Astrocyte (in vitro differentiated cells and primary cell): ENCODE results near the gene PXN. TPM values are rescaled to one million over a fixed set of nuclear protein-coding genes. Genes with fewer than 3 reads are reported as not detected.
A peak's percentile ranks its signal among the peaks of the same experiment; 100 is the strongest.

Experiments used
- DNase-seq: peaks from one replicate; pipeline ENCODE4 v3.0.0-alpha.2; 2010; ENCODE audit warnings: low read depth
- FAIRE-seq: peaks from 2 replicates; lab custom pipeline; 2011; peaks lifted over from hg19 to GRCh38; lab: Jason Lieb, UNC
- H2AFZ ChIP-seq: 2 replicates; pipeline ENCODE4 v1.6.0; 2012; ENCODE audit warnings: low read depth, low read length, inconsistent platforms
- H3K27ac ChIP-seq: 2 replicates; pipeline ENCODE4 v1.5.1; 2011; ENCODE audit warnings: low read depth, low read length, inconsistent platforms
- H3K27me3 ChIP-seq: 2 replicates; pipeline ENCODE4 v1.6.0; 2011; ENCODE audit warnings: low read length, inconsistent platforms; ENCODE audit not compliant: insufficient read depth
- H3K36me3 ChIP-seq: 2 replicates; pipeline ENCODE4 v1.5.1; 2011; ENCODE audit warnings: low read length, inconsistent platforms; ENCODE audit not compliant: insufficient read depth
- H3K4me1 ChIP-seq: 2 replicates; pipeline ENCODE4 v1.5.1; 2011; ENCODE audit warnings: low read length, inconsistent platforms; ENCODE audit not compliant: insufficient read depth
- H3K4me2 ChIP-seq: 2 replicates; pipeline ENCODE4 v1.6.0; 2012; ENCODE audit warnings: low read length, inconsistent platforms
- H3K4me3 ChIP-seq: 2 replicates; pipeline ENCODE4 v1.5.1; 2011; ENCODE audit warnings: low read depth, mild to moderate bottlenecking, low read length, inconsistent platforms; ENCODE audit not compliant: insufficient read depth
- H3K79me2 ChIP-seq: 2 replicates; pipeline ENCODE4 v1.6.0; 2012; ENCODE audit warnings: mild to moderate bottlenecking, low read length, inconsistent platforms; ENCODE audit not compliant: insufficient read depth
- H3K9ac ChIP-seq: 2 replicates; pipeline ENCODE4 v1.6.0; 2012; ENCODE audit warnings: mild to moderate bottlenecking, low read length, inconsistent platforms
- H3K9me3 ChIP-seq: 2 replicates; pipeline ENCODE4 v1.5.1; 2012; ENCODE audit warnings: low read depth, mild to moderate bottlenecking, low read length, inconsistent platforms; ENCODE audit not compliant: insufficient read depth
- H4K20me1 ChIP-seq: 2 replicates; pipeline ENCODE4 v1.6.0; 2012; ENCODE audit warnings: low read length, inconsistent platforms; ENCODE audit not compliant: insufficient read depth
- H3K27ac Mint-ChIP-seq: one replicate; pipeline ENCODE4 v1.8.0; 2021; ENCODE audit warnings: mild to moderate bottlenecking, mixed read lengths; ENCODE audit not compliant: unreplicated experiment
- H3K27me3 Mint-ChIP-seq: one replicate; pipeline ENCODE4 v1.8.0; 2021; ENCODE audit warnings: low read depth, mixed read lengths; ENCODE audit not compliant: unreplicated experiment
- H3K36me3 Mint-ChIP-seq: one replicate; pipeline ENCODE4 v1.8.0; 2021; ENCODE audit warnings: low read depth, mixed read lengths; ENCODE audit not compliant: unreplicated experiment
- H3K4me1 Mint-ChIP-seq: one replicate; pipeline ENCODE4 v1.8.0; 2021; ENCODE audit warnings: low read depth, mixed read lengths; ENCODE audit not compliant: unreplicated experiment
- H3K4me3 Mint-ChIP-seq: one replicate; pipeline ENCODE4 v1.8.0; 2021; ENCODE audit warnings: mild to moderate bottlenecking, moderate library complexity, mixed read lengths; ENCODE audit not compliant: unreplicated experiment
- H3K9me3 Mint-ChIP-seq: one replicate; pipeline ENCODE4 v1.8.0; 2021; ENCODE audit warnings: mild to moderate bottlenecking, mixed read lengths; ENCODE audit not compliant: unreplicated experiment
- EZH2 ChIP-seq: IDR thresholded peaks from 2 replicates; pipeline ENCODE4 v1.6.1; 2012; ENCODE audit warnings: mild to moderate bottlenecking, low read length, inconsistent platforms; ENCODE audit not compliant: insufficient read depth
- total RNA-seq: library from RNA; stranded (reverse); gene quantifications from 2 replicates; pipeline ENCODE4 v1.2.1, GENCODE V29; 2021
- TF ChIP-seq, protein P1 (sequence below): IDR thresholded peaks from 2 replicates; pipeline ENCODE4 v1.5.1; 2011; ENCODE audit warnings: low read depth, mild to moderate bottlenecking, inconsistent platforms, low read length, moderate library complexity; ENCODE audit not compliant: insufficient read depth

Gene PXN
- total RNA-seq, 1 donor from 2014 or later, result 151 TPM

DNA sequence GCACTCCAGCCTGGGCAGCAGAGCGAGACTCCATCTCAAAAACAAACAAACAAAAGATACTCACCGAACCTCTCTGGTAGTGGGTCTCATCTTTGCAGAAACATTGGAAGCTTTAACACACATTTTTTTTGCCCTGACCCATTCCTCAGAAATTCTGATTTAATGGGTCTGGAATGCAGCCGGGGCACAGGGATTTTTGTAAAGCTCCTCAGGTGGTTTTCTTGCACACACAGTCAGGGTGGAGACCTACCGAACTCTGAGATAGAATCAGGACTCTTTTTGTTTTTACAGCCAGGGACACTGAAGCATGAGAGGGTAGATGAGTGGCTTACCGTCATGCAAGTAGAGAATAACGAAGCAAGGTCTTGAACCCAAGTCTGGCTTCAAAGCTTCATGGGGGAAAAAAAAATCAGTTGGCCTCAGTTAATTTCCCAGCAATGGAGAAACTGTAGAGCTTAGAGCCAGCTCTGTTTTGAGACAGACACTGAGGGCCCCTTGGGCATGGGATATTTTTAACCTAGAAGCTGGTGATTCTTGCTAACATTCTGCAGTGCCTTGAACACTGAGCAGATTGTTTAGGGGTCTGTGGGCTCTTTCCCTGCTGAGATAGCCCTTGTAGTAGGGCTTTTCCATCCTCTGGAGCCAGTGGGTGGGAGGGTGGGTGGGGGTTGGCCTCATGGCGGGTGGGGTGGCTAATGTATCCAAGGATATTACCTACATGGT is 21.4 kb upstream of the PXN start:
- Histone ChIP-seq H2AFZ (no peak overlapping the region), H3K36me3 (no peaks in the 10 kb centered on the region), H3K9me3 (no peaks in the 10 kb centered on the region), H3K4me1 (peaks cover 12% of the 10 kb centered on the region), H3K79me2 (no peaks in the 10 kb centered on the region), H3K27ac (no peak overlapping the region), H3K4me3 (no peak overlapping the region), H3K4me2 (peak overlapping the region; percentile 15), H3K9ac (no peak overlapping the region), H4K20me1 (no peaks in the 10 kb centered on the region), H3K27me3 (no peaks in the 10 kb centered on the region)
- FAIRE-seq (no peak), DNase-seq (no peak)
- TF ChIP-seq, protein P1, sequence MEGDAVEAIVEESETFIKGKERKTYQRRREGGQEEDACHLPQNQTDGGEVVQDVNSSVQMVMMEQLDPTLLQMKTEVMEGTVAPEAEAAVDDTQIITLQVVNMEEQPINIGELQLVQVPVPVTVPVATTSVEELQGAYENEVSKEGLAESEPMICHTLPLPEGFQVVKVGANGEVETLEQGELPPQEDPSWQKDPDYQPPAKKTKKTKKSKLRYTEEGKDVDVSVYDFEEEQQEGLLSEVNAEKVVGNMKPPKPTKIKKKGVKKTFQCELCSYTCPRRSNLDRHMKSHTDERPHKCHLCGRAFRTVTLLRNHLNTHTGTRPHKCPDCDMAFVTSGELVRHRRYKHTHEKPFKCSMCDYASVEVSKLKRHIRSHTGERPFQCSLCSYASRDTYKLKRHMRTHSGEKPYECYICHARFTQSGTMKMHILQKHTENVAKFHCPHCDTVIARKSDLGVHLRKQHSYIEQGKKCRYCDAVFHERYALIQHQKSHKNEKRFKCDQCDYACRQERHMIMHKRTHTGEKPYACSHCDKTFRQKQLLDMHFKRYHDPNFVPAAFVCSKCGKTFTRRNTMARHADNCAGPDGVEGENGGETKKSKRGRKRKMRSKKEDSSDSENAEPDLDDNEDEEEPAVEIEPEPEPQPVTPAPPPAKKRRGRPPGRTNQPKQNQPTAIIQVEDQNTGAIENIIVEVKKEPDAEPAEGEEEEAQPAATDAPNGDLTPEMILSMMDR, result no peak
- no peak for TF ChIP-seq EZH2
- peaks cover 17% of the 10 kb centered on the region for H3K4me1 Mint-ChIP-seq
- peak overlapping the region; percentile 40 for H3K4me3 Mint-ChIP-seq
- peaks cover 5% of the 10 kb centered on the region for H3K9me3 Mint-ChIP-seq
- no peaks in the 10 kb centered on the region for H3K27me3 Mint-ChIP-seq
- peak overlapping the region; percentile 82 for H3K27ac Mint-ChIP-seq
- H3K36me3 Mint-ChIP-seq, result no peaks in the 10 kb centered on the region

DNA sequence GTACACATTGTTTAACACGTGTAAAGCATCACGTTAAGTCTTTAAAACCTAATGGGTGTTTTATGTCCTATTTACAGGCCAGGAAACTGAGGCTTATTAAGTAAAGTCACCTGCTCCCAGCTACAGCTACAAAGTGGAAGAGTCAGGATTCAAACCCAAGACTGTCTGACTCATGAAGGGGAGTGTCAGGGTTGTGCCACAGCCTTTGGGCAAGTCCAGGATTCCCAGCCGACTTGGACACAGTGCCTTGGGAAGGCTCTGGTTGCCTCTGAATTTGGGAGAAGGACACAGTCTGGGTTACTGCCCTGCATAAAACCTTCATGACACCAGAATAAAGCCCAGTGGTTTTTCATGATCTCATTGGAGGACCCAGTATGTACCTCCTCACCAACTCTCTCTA is 18.9 kb upstream of the PXN start:
- Histone ChIP-seq H3K36me3 (no peaks in the 10 kb centered on the region), H3K4me3 (no peak overlapping the region), H3K79me2 (no peaks in the 10 kb centered on the region), H3K27me3 (no peaks in the 10 kb centered on the region), H3K4me1 (peaks cover 4% of the 10 kb centered on the region), H3K9me3 (no peaks in the 10 kb centered on the region), H3K9ac (no peak overlapping the region), H3K27ac (no peak overlapping the region), H3K4me2 (no peak overlapping the region), H4K20me1 (no peaks in the 10 kb centered on the region), H2AFZ (no peak overlapping the region)
- no peak for DNase-seq
- H3K27ac Mint-ChIP-seq, result no peak overlapping the region
- no peak for TF ChIP-seq EZH2
- TF ChIP-seq, protein P1, result no peak
- no peaks in the 10 kb centered on the region for H3K27me3 Mint-ChIP-seq
- no peak overlapping the region for H3K4me3 Mint-ChIP-seq
- H3K9me3 Mint-ChIP-seq, result peaks cover 5% of the 10 kb centered on the region
- H3K36me3 Mint-ChIP-seq, result no peaks in the 10 kb centered on the region
- peaks cover 14% of the 10 kb centered on the region for H3K4me1 Mint-ChIP-seq
- FAIRE-seq, result no peak

DNA sequence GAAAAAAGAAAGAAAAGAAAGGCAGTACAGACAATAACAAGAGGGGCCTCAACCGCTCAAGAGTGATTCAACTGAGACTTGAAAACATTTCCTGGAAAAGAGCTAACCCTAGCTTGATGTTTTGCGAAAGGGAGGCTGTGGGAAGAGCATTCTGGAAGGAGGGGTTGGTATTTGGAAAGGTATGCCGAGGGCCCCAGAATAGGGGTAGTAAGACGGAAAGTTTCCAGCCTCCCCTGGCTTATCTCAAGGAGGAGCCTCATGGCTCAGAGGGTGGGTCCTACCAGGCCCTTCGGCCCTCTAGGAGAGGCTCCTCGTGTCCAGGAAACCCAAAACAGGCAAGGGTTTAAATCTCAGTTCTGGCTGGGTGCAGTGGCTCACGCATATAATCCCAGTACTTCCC is 17.8 kb upstream of the PXN start:
- DNase-seq, result no peak
- Histone ChIP-seq H3K36me3 (no peaks in the 10 kb centered on the region), H3K27ac (no peak overlapping the region), H3K4me3 (no peak overlapping the region), H3K27me3 (no peaks in the 10 kb centered on the region), H4K20me1 (no peaks in the 10 kb centered on the region), H3K9me3 (no peaks in the 10 kb centered on the region), H2AFZ (no peak overlapping the region), H3K79me2 (no peaks in the 10 kb centered on the region), H3K4me2 (no peak overlapping the region), H3K4me1 (peaks cover 4% of the 10 kb centered on the region), H3K9ac (no peak overlapping the region)
- Mint-ChIP-seq H3K27ac (no peak overlapping the region), H3K9me3 (peaks cover 8% of the 10 kb centered on the region), H3K27me3 (no peaks in the 10 kb centered on the region), H3K4me1 (peaks cover 14% of the 10 kb centered on the region), H3K36me3 (no peaks in the 10 kb centered on the region), H3K4me3 (no peak overlapping the region)
- TF ChIP-seq EZH2, result no peak
- FAIRE-seq, result no peak
